OCI-LY3 (cell line): ENCODE results near the gene VGLL4.

Experiments
- CTCF ChIP-seq: fragments of 200-600, 300-600 bp; sonication (generic); IDR thresholded peaks from 2 replicates; pipeline ENCODE4 v1.5.1; 2014; ENCODE audit warnings: antibody characterized with exemption, low read length, low read depth
- EZH2phosphoT487 ChIP-seq: fragments of 200-600 bp; shearing (Covaris generic); IDR thresholded peaks from 2 replicates; pipeline ENCODE4 v1.6.1; 2018; ENCODE audit warnings: antibody characterized with exemption, mixed run types, low read depth

- TF ChIP-seq CTCF (no peak), EZH2phosphoT487 (no peak)
These were observed 83.0 kb downstream of the VGLL4 start for GRCh38 chr3:11560746-11561145.
